Spleen (tissue), 11 donors: Measurements from ENCODE around the gene HLF. TPM values are rescaled to one million over a fixed set of nuclear protein-coding genes. Genes with fewer than 3 reads are reported as not detected.

Experiments
- DNase-seq: peaks from one replicate; pipeline ENCODE4 v3.0.0-alpha.2; 2020
- H3K27ac ChIP-seq, 8 donors: fragments of 200-600 bp; sonication (generic) in 7 of 8; 1 replicate in 4 of 8; 2 replicates in 4 of 8; pipeline versions ENCODE4 v1.5.0 to v1.8.0; 2016 to 2021; ENCODE audit warnings: inconsistent platforms in 4 of 8, mild to moderate bottlenecking in 4 of 8, moderate library complexity in 1 of 8
- H3K27me3 ChIP-seq, 7 donors: fragments of 200-600 bp; sonication (generic) in 6 of 7; replicated peaks in 1 of 7; 1 replicate in 4 of 7; 2 replicates in 3 of 7; pipeline versions ENCODE4 v1.5.0 to v1.8.0; 2016 to 2021; ENCODE audit warnings: inconsistent platforms in 3 of 7, mild to moderate bottlenecking in 1 of 7
- H3K36me3 ChIP-seq, 6 donors: fragments of 200-600 bp; sonication (generic) in 5 of 6; 1 replicate in 4 of 6; 2 replicates in 2 of 6; pipeline versions ENCODE4 v1.5.0 to v1.8.0; 2016 to 2021; ENCODE audit warnings: inconsistent platforms in 2 of 6
- H3K4me1 ChIP-seq, 6 donors: fragments of 200-600 bp; sonication (generic) in 5 of 6; 1 replicate in 3 of 6; 2 replicates in 3 of 6; pipeline versions ENCODE4 v1.5.0 to v1.8.0; 2016 to 2021; ENCODE audit warnings: inconsistent platforms in 3 of 6
- H3K4me3 ChIP-seq, 8 donors: fragments of 200-600 bp; sonication (generic) in 7 of 8; 1 replicate in 4 of 8; 2 replicates in 4 of 8; pipeline versions ENCODE4 v1.5.0 to v1.8.0; 2016 to 2021; ENCODE audit warnings: inconsistent platforms in 4 of 8, mild to moderate bottlenecking in 4 of 8, moderate library complexity in 2 of 8
- H3K9me3 ChIP-seq, 8 donors: fragments of 200-600 bp; sonication (generic) in 7 of 8; 1 replicate in 4 of 8; 2 replicates in 4 of 8; pipeline versions ENCODE4 v1.5.0 to v1.8.0; 2016 to 2021; ENCODE audit warnings: inconsistent platforms in 4 of 8
- CTCF ChIP-seq, 11 experiments: fragments of 200-600 bp in 7 of 11; fragments of 450-650 bp in 4 of 11; sonication (generic) in 4 of 11; IDR thresholded peaks in 8 of 11; conservative IDR thresholded peaks in 3 of 11; 1 replicate in 7 of 11; 2 replicates in 4 of 11; pipeline versions ENCODE4 v1.4.0 to v1.8.0; 2016 to 2021; ENCODE audit warnings: antibody characterized with exemption in 11 of 11, inconsistent platforms in 4 of 11, mild to moderate bottlenecking in 1 of 11
- POLR2A ChIP-seq, 3 donors: fragments of 450-650 bp; IDR thresholded peaks; one replicate each; pipeline ENCODE4 v1.5.1; 2017; ENCODE audit warnings: antibody characterized with exemption in 3 of 3, mild to moderate bottlenecking in 1 of 3
- POLR2AphosphoS5 ChIP-seq, 3 donors: sonication (generic); formaldehyde crosslinking; IDR thresholded peaks; one replicate each; pipeline ENCODE4 v1.5.1; 2017; ENCODE audit warnings: antibody characterized with exemption in 3 of 3
- WGBS, 5 donors: extraction: QIAGEN DNeasy Blood & Tissue Kit in 3 of 5; methylation state at CpG; one replicate each; pipeline versions ENCODE4 v1.1.5 to v1.1.7; 2013 to 2018; 5-methylcytosine and 5-hydroxymethylcytosine counted together
- intact Hi-C: fragments of 100-400 bp; cut with DNase I; formaldehyde crosslinking; loops from one replicate; pipeline ENCODE4 v1.15.0; 2023; ENCODE audit warnings: low total_unique reads
- polyA plus RNA-seq, 3 donors: library from polyadenylated mRNA; stranded (reverse); fragments of 200-250 nt; gene quantifications; one replicate each; pipeline ENCODE4 v1.2.1, GENCODE V29; 2013
- total RNA-seq, 7 donors: library from RNA; depleted of rRNA in 3 of 7; stranded (reverse); fragments of >200 nt in 3 of 7; fragmentation: NEBNext Ultra II Directional in 4 of 7; extraction: Animal tissue kit (Norgen Biotek cat#: 25700) in 4 of 7; gene quantifications; one replicate each; pipeline versions ENCODE4 v1.1.0 to v1.2.1, GENCODE V29; 2016 to 2021
- donor health status: healthy with polysubstance abuse.
- donor health status: DM: no; HTN: no; CAD: no; lungs with moderate emphysema.
- donor health status: DM: no; HTN: no; CAD: no.
- donor health status: Bipolar disorder and iron deficiency.
- donor health status: healthy.
- donor health status: DM: no; HTN: no; CAD: no.
- donor health status: DM: yes; HTN: yes; CAD: no.

Gene HLF
- total and polyA plus RNA-seq, 10 donors: 1.6 to 37.9 (median 12.9) TPM

GRCh38 chr17:55298111-55298730, 33.5 kb downstream of the HLF start:
- Histone ChIP-seq H3K27me3 (no peaks in the 10 kb centered on the region), H3K4me1 (peaks cover 0 to 22% (median 10%) of the 10 kb centered on the region in 6 donors), H3K9me3 (no peaks in the 10 kb centered on the region), H3K36me3 (no peaks in the 10 kb centered on the region), H3K27ac (no peak overlapping the region), H3K4me3 (no peak overlapping the region)
- 72 to 86% (median 78%) methylated on average over 3 of the region's 3 CpGs for WGBS, 5 donors
- TF ChIP-seq CTCF (IDR thresholded peaks at IDR 0.05 in 8 of 11, conservative IDR thresholded peaks at IDR 0.05 in 3 of 11): no peak
- TF ChIP-seq POLR2AphosphoS5 (IDR thresholded peaks at IDR 0.05): no peak
- no peak for TF ChIP-seq POLR2A (IDR thresholded peaks at IDR 0.05)
- DNase-seq: no peak
- intact Hi-C loops: loop anchor here (5.0 to 10.0 kb wide), 2 partner anchors 53 to 306 kb away; no protein-coding TSS in a partner anchor

GRCh38 chr17:55299162-55299838, 34.5 kb downstream of the HLF start:
- intact Hi-C loops: loop anchor here (5.0 to 10.0 kb wide), 2 partner anchors 54 to 307 kb away; no protein-coding TSS in a partner anchor

GRCh38 chr17:55299890-55300289, 35.1 kb downstream of the HLF start:
- Histone ChIP-seq H3K9me3 (no peaks in the 10 kb centered on the region), H3K27me3 (no peaks in the 10 kb centered on the region), H3K36me3 (no peaks in the 10 kb centered on the region), H3K4me3 (no peak overlapping the region), H3K4me1 (peaks cover 0 to 13% (median 8%) of the 10 kb centered on the region in 6 donors), H3K27ac (no peak overlapping the region)
- intact Hi-C loops: loop anchor here (5.0 to 10.0 kb wide), 2 partner anchors 55 to 308 kb away; no protein-coding TSS in a partner anchor
- TF ChIP-seq POLR2A (IDR thresholded peaks at IDR 0.05) (no peak), POLR2AphosphoS5 (IDR thresholded peaks at IDR 0.05) (no peak), CTCF (IDR thresholded peaks at IDR 0.05 in 8 of 11, conservative IDR thresholded peaks at IDR 0.05 in 3 of 11) (no peak)
- DNase-seq: no peak
- 91 to 98% (median 96%) methylated on average over 4 of the region's 4 CpGs for WGBS, 5 donors

More at GRCh38 chr17:55299162-55299838, 34.5 kb downstream of the HLF start:
- WGBS, 5 donors: 92 to 96% (median 92%) methylated on average over 10 of the region's 10 CpGs
- TF ChIP-seq POLR2A (IDR thresholded peaks at IDR 0.05) (no peak), CTCF (IDR thresholded peaks at IDR 0.05 in 8 of 11, conservative IDR thresholded peaks at IDR 0.05 in 3 of 11) (no peak), POLR2AphosphoS5 (IDR thresholded peaks at IDR 0.05) (no peak)
- Histone ChIP-seq H3K4me1 (peaks cover 0 to 19% (median 10%) of the 10 kb centered on the region in 6 donors), H3K27ac (no peak overlapping the region), H3K27me3 (no peaks in the 10 kb centered on the region), H3K4me3 (no peak overlapping the region), H3K9me3 (no peaks in the 10 kb centered on the region), H3K36me3 (no peaks in the 10 kb centered on the region)
- DNase-seq: no peak
